Measurements from ENCODE around the gene XXYLT1.
"Not testable (repeated sequence)": the region's sequence is repeated elsewhere in the genome, so short reads cannot be mapped to it uniquely, and the experiment has no call there.

XXYLT1 gene

GRCh38 chr3:195224980-195225580, 45.9 kb downstream of the XXYLT1 start:
- DNase-seq, result no peak

DNA sequence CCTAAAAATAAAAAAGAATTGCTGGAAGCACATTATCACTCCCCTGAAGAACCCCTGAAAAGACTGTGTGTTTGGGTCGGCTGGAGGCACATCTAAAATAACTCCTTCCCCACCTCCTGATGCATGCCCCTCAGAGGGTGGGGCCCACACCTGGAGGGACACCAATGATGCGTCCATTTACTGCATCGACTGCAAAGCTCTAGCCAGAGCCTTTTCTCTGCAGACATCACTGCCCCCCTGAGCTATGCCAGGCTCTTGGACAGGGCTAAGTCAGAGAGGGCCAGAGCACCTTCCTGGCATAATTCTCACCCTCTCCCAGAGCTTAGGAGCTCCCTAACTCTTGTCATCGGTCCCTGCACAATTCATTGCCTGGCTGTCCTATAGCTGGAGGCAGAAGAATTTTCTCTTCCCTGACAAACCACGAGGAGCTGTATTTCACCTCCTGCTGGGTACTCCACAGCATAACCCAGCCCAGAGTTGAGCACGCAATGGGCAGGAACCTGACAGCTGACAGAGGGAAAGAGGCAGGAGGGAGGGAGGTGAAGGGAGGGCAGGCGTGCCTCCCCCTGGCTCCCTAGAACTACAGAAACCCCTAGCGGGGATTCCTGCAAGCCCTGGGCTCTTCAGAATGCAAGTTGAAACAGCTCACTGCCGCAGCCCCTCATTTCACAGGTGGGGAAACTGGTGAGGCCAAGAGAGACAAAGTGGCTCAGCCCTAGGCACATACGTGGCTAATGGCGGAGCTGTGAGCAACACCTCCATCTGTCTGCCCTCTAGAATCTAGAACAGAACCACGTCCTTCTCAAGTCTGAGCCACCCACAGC, 46.6 kb downstream of the XXYLT1 start:
- no peak for DNase-seq

GRCh38 chr3:195221876-195222617, 48.9 kb downstream of the XXYLT1 start:
- no peak for DNase-seq

DNA sequence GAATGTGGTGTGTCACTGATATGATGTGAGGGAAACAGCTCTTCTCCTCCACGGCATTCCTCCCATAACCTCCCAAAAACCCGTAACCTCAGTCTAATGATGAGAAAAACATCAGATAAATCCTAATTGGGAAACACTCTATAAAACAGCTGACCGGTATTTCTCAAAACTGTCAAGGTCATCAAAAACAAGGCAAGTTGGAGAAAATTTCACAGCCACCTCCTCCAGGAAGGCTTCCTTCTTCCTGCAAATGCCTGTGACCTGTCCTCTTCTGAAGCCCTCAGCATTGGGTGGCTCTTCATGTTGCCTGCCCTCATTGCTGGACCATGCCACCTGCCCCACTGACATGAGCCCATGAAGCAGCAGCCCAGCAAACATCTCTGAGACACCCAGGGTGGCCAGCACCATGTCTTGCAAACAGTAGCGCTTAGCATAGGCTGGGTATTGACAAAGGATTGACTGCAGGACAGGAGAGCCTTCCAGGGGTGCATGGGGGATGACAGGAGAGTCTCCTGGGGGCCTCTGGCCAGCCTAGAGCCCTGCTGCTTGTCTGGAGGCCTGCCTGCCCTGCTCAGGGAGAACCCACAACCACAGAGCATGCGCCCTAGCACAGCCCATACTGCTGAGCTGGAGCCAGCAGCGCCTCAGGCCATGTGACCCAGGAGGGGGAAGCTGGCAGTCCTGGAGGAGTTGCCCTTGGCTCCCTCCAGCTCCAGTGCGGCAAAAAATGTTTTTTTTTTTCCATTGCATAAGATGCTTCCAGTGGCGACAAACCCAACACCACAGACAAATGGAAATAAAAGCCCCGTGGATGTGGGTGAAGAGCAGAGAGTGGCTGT, 49.7 kb downstream of the XXYLT1 start:
- DNase-seq, result no peak

DNA sequence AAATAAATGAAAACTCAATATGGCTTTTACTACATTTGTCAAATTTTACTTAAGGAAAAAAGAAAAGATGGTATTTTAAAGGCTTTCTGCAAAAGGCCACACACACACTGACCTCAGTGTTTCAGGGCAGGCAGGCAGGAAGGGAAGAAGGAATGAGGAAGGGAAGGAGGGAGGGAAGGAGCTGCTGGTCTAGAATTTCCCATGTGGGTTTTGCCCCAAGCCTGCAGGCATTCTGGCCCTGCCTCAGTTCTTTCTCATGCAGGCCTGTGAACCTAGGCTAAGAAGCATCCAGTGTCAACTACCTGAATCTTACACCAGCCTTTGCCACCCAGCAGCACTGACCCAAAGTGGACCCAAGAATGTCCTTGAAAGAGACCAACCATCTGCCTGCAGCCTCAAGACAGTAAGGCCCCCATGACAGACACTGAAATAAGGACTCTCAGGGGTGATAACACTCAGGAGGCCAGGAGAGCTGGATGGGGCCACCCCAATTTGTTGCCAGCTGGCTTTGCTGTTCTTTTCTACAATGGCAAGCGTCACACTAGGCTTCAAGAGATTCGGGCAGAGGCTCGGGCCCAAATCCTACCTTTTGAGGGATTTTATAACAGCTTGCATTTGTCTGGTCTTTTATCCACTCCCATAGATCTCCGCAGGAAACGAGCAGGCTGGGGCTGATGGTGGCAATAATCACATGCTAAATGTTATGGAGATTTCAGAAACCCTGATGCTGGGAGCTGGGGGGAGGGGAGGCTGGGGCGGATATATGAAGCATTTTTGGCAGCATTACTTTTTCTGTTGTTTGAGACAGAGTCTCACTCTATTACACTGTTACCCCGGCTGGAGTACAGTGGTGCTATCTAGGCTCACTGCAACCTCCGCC, 51.4 kb downstream of the XXYLT1 start:
- DNase-seq, result no peak

DNA sequence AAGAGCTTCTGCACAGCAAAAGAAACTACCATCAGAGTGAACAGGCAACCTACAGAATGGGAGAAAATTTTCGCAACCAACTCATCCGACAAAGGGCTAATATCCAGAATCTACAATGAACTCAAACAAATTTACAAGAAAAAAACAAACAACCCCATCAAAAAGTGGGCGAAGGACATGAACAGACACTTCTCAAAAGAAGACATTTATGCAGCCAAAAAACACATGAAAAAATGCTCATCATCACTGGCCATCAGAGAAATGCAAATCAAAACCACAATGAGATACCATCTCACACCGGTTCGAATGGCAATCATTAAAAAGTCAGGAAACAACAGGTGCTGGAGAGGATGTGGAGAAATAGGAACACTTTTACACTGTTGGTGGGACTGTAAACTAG, 52.6 kb downstream of the XXYLT1 start:
- DNase-seq, result not testable (repeated sequence)

GRCh38 chr3:195215576-195215975, 55.4 kb downstream of the XXYLT1 start:
- not testable (repeated sequence) for DNase-seq

- no peak for DNase-seq
These were observed 56.6 kb downstream of the XXYLT1 start for GRCh38 chr3:195214381-195214780.

DNA sequence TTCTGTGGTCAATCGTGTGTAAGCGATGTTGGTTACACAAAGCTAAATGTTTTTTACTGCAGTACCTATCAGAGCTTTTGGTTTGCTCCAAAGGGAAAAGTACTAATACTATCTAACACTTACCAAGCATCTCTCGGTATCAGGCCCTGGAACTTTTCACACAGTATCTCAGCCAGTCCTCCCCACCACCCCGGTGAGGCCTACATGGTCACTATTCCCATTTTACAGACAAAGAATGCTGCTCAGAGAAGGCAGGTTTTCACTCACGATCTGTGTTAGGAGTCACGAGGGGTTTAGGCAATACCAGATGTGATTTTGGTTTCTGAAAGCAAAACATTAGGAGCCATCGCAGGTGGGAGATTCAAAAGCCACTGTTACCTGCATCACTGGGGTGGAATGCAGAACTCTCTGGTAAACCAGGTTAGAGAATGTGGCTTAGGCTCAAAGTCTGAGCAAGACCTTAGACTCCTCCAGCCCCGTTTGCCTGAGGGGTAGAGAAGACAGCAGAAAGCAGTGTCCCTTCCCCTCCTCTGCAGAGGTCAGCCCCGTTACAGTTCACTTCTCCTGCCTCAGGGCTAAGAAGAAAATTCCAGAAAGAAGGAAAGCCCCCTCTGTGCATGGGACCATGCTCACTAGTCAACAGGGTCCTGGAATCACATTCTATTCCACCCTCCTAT, 57.2 kb downstream of the XXYLT1 start:
- DNase-seq, result no peak

GRCh38 chr3:195212749-195213375, 58.1 kb downstream of the XXYLT1 start:
- no peak for DNase-seq

DNA sequence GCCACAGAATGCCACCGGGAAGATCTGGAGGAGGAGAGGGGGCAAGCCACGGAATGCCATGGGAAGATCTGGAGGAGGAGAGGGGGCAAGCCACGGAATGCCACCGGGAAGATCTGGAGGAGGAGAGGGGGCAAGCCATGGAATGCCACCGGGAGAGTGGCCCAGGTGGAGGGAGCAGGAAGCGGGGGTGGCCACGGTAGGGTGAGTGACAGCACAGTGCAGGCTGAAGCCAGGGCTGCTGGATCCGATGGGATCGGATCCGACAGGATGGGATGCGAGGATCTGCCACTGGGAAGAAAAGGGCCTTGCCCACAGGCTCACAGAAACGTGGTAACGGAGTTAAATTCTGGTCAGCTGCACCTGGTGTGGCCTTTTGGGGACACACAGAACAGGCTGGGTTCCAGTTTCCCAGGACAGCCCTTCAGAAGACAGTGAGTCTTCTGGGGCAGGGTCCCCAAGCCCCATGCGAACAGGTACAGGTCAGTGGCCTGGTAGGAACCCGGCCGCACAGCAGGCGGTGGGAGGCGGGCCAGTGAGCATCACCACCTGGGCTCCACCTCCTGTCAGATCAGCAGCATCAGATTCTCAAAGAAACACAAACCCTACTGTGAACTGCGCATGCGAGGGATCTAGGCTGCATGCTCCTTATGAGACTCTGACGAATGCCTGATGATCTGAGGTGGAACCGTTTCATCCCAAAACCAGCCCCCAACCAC, 58.8 kb downstream of the XXYLT1 start:
- no peak for DNase-seq

DNA sequence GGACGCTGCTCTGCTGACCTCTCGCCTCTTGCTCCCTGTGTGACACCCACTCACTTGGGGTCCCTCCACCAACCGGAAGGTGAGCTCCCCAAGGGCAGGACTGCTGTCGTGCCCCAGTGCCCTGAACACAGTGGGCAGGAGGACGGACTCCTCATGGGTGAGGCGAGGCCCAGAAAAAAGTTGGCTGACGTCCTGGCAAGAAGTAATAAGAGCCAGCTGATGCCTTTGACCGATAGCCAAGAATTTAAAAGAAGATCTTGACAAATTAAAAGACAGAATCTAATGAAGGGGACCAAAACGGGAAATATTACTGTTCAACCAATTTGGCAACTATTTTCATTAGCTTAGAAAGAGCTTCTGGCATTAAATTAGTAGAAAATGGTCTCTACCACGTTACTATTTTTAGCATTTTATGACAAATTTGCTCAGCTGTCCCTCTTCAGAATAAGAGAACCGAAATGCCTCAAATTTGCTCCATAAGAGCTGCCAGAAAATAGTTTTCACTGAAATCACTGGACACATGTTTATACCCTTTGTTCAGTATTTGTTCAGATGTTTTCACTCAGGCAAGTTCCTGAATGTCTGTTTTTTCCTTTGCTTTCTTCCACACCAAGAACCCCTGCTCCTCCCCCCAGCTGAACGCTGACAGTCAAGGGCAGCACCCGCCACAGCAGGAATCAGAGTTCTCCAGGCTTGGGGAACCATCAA, 60.5 kb downstream of the XXYLT1 start:
- no peak for DNase-seq

DNA sequence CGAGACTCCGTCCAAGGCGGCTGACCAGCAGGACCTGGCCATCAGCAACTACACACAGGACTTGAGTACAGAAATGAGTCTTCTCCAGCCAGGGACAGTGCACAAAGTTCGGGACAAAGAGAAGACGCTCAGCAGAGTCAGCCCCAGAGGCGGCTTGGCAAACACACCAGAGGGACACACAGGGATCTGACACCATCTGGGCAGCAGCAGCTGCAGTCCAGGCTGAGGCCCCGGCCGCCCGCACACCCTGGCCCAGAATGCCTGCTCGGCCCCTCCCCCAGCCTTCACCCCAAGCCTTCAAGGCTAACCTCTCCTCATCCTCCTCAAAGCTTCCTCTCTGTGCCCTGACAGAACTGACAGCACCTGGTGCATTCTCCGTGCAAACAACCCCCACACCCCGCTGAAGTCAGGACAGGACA, 61.1 kb downstream of the XXYLT1 start:
- no peak for DNase-seq

DNA sequence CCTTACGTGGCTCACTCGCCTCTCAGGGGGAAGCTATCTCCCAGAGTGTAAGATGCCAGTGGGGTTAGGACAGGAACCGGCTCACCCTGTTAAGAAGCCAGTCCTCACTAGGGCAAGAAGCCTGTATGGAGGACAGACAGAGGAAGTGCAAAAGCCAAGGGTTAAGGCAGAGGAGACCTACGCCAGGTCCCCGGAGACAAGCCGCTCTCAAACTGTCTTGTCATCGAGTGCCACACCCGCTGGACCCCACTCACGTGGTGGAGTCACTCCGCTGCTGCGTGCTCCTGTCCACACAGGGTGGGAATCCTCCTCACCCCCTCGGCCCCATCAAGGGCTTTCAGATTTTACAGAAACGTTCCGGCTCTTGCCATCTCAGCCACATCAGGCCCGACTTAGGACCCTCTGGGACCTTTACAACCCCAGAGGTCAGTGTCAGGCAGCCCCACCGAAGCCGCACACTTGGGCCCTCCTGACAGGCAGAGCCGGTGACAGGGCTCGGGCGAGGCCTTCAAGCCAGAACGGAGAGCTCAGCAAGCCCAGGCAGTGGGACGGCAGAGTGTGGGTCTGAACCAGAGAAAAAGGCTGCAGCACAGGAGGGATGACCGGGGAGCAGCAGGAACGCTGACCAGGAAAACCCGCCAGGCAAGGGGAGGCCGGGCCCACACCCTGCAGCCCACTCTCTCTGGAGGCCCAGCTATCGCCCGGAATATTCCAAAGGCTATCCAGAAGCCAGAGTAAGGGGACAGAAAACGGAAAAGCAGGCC, 61.7 kb downstream of the XXYLT1 start:
- DNase-seq, result no peak

- no peak for DNase-seq
These were observed 62.3 kb downstream of the XXYLT1 start for GRCh38 chr3:195208631-195209030.

DNA sequence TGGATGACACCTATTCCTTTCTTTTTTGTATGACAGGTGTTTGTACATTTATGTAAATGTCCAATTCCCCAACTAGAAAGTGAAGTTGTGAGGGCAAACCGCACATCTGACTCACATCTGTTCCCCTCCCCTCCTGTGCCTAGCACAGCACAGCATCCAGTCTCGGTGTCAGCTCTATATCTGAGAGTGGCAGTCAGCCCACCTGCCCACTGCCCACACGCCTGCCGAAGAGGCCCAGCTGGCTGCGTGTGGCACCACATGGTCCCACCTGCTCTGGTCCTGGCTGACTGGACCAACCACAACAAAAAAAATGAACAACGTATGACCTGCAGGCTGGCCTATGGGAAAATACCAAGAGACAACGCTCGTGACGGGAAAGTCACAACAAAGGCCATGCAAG, 62.8 kb downstream of the XXYLT1 start:
- DNase-seq, result no peak

- DNase-seq, result no peak
These were observed 63.2 kb downstream of the XXYLT1 start for GRCh38 chr3:195207731-195208130.

GRCh38 chr3:195207056-195207455, 63.9 kb downstream of the XXYLT1 start:
- DNase-seq, result no peak
